IPS-NIHi7 (cell line): ENCODE data around the gene PORCN.
"Not testable (repeated sequence)": the region's sequence is repeated elsewhere in the genome, so short reads cannot be mapped to it uniquely, and the experiment has no call there.

ENCODE experiments used
- DNase-seq: peaks from one replicate; pipeline ENCODE4 v3.0.0; 2012; ENCODE audit warnings: mixed read lengths; ENCODE audit errors: extremely low spot score

PORCN gene

DNA sequence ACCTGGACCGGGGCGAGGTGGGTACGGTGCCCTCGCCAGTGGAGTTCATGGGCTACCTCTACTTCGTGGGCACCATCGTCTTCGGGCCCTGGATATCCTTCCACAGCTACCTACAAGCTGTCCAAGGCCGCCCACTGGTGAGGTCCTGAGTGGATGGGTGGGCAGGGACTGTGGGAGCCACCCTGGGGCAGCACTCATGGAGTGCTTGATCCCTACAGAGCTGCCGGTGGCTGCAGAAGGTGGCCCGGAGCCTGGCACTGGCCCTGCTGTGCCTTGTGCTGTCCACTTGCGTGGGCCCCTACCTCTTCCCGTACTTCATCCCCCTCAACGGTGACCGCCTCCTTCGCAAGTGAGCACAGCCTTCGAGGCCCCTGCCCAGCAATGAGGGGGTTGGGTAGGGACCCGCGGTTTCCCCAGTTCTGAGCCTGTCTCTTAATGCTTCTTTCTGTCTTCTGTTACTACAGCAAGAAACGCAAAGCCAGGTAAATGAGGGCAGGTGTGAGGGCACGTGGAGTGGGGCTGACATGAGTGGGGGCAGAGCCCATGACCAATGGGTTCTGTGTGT, 3.7 kb downstream of the PORCN start:
- DNase-seq = no peak

DNA sequence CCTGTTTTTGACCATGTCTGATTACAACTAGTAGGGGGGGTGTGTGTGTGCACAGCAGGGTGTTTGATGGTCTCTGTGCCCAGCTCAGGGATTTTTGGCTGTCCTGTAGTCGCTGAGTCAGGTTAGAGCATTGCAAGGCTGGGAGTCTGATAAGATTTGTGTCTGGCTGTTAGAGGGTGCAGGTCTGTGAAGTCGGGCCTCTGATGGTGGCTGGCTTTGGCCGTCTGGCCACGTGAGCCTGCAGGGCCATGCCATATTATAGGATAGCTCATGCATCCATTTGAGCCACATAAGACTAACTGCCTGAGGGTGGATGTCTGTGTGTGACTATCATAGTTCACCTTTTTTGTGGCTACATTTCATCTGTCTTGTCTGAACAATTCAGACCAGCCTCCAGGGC, 4.9 kb downstream of the PORCN start:
- no peak for DNase-seq

DNA sequence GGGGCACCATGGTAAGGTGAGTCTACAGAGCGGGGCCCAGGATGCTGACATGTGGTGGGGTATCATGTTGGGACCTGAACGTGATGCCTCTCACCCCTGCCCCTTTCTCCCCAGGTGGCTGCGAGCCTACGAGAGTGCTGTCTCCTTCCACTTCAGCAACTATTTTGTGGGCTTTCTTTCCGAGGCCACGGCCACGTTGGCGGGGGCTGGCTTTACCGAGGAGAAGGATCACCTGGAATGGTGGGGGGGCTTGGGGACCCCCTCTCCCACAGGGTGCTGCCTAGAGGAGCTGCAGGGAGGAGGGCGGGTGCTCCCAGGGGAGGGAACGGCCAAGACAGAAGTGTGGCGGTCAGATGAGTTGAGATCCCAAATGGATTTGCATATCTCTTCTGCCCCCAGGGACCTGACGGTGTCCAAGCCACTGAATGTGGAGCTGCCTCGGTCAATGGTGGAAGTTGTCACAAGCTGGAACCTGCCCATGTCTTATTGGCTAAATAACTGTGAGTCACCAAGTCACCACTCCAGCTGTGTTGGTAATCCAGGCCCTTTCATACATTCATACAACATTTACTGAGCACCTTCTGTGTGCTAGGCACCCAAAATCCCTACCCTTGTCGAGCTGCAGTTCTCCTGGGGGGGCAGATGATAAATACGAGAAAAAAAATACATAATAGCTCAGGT, 5.5 kb downstream of the PORCN start:
- no peak for DNase-seq

DNA sequence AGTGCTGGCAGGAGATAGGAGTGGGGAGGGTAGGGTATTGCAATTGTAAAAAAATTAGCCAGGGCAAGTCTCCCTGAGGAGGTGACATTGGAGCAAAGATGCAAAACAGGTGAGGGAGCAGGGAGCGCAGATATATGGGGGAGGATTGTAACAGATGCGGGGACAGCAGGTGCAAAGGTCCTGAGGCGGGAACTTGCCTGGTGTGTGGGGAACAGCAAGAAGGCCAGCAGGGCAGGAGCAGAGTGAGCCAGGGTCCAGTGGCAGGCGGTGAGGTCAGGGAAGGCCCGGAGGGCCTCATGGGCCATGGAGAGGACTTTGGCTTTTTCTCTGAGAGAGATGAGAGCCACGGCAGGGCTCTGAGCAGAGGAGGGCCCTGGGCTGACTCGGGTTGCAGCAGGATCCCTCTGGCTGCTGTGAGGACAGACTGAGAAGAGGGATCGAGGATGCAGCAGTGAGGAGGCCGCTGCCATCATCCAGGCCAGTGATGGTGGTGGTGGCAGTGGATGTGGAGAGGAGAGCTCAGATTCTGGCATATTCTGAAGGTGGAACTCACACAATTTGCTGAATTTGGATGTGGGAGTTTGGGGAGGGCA, 6.2 kb downstream of the PORCN start:
- no peak for DNase-seq

DNA sequence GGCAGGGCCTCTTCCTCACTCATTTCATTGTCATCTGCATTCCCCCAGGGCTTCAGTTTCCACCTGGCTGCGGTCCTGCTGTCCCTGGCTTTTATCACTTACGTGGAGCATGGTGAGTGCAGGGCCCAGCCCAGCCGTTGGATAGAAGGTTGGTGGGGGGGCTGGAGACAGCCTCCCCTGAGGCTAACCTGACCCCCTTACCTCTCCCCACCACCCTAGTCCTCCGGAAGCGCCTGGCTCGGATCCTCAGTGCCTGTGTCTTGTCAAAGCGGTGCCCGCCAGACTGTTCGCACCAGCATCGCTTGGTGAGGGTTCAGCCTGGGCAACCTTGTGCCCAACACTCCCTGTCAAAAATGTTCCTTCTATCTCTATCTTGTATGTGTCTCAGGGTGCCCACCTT, 7.0 kb downstream of the PORCN start:
- DNase-seq = no peak

DNA sequence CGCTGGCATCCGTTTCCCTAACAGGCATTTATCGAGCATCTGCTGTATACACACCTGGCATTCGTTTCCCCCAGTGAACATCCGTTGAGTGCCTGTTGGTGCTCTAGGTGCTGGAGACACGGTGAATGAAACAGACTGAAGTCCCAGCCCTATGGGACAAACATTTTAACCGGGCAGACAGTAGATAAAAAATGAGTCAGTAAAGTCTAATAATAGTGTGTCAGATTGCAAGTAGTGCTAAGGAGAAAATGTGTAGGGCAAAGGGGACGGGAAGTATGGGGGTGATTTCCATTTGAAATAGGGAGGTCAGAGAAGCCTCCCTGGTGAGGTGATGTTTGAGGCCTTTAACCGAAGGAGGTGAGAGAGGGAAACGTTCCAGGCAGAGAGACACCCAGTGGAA, 7.5 kb downstream of the PORCN start:
- DNase-seq = no peak

DNA sequence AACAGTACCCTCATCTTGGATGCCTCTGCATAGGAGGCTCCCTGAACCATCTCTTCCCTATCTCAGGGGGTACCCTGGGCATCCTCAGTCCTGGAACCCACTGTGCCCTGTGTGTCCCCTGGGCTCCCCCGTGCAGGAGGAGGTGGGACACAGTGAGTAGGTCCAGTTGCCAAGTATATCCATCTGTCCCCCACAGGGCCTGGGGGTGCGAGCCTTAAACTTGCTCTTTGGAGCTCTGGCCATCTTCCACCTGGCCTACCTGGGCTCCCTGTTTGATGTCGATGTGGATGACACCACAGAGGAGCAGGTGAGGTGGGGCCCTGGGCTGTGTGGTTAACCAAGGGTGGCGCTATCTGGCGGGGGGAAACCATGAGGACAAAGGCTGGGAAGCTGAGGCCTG, 8.2 kb downstream of the PORCN start:
- DNase-seq = no peak

DNA sequence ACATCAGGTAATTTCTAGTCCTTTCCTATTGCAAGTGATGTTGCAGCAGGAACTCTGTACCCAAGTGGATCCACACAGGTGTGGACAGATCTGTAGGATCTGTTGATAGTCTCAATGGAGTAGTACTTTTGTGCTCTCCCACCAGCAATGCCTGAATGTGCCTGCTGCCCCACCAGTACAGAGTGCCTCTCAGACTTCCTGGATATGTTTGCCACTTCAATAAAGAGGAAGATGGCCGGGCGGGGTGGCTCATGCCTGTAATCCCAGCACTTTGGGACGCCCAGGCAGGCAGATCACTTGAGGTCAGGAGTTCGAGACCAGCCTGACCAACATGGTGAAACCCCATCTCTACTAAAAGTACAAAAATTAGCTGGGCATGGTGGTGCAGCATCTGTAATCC, 10.7 kb downstream of the PORCN start:
- not testable (repeated sequence) for DNase-seq

DNA sequence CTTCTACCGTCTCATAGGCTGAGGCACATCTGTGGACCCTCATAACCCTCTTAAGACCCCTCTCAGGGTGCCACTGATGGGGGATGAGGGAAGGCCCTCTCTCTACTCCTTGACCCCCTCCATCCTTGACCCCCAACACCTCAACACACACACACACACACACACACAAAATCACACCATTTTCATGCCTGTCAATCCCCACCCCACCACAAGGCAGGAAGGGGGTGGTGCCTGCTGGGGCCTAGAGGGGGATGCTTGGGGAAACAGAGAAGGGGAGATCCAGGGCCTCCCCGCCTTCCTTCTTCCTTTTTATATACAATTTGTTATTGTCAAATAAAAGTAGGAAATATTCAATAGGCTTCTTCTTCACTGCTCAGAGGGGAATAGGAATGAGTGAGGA, 11.7 kb downstream of the PORCN start:
- no peak for DNase-seq

DNA sequence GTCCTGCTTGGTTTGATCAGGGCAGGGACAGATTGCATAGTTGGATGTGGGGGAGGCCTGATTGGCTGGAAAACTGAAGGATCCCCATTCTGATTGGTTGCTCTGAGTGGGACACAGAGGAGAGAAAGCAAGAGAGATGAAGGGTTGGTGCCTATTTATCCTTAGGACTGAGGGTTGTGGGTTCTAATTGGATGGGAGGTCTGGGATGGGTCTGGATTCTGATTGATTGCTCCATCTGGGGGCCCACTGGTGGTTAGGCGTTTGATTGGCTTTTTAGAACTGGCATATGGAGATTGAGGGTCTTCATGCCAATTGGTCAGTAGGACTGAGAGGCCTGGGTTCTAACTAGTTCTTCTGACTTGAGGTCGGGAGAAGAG, 12.2 kb downstream of the PORCN start:
- no peak for DNase-seq

DNA sequence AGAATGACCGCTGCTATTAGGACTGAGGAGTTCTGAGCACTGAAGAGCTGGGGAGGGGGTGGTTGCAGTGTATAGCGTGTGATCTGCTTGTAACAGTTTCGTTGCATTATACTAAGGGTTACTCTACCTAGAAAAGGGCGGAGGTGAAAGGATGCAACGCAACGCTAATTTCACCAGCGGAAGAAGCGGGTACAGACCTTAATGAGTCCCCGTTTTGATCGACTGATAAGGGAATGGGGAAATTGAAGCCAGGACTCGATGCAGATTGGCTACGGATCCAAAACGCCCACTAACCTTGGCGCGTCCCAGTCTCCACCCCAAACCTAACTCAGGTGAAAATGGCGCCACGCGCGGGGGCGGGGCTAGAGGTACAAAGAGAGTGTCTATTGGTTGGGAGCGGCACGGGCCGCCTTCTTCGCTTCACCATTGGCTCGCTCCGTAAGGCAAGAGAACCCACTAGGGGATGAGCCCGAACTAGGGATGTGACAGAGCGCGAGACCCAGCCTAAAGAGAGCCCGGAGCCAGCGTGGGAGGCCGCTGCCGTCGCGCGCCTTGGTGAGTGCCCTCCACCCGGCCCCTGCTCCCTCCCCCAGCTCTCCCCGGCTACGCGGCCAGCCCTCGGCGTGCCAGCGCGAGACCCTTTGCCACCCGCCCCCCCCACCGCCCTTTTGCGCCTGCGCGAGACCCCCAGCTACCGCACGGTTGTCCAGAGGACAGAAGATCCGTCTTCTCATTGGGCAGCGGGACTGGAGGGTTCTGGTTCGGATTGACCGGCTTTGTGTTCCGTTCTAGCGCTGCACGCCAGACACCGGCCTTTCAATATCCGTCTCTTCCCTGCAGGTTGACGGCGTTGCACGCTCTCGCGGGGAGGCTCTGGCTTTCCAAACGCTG, 12.8 kb downstream of the PORCN start, which contains the start of gene EBP:
Gene EBP (plus strand): TSS at position 456 of the 891 bp plus-strand sequence. CDS start 1,964 bp downstream, outside the sequence.
- peak; percentile 87 for DNase-seq

DNA sequence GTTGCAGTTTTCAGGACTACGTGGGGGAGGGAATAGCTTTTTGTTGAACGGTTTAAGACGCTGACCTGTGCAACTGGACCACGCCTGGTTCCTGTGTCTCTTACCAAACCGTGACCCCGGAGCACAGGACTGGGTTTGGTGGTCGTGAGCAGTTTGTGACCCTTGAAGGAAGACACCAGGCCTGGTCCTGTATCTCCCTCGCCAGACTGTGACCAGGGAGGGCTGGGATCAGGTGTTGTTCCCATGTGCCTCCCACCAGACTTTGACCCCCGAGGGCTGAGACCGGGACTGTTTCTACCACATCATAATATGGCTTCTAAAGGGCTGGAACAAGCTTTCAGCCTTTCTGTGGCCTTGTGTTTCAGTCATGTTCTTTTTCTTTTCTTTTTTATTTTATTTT, 13.5 kb downstream of the PORCN start:
- DNase-seq = no peak

DNA sequence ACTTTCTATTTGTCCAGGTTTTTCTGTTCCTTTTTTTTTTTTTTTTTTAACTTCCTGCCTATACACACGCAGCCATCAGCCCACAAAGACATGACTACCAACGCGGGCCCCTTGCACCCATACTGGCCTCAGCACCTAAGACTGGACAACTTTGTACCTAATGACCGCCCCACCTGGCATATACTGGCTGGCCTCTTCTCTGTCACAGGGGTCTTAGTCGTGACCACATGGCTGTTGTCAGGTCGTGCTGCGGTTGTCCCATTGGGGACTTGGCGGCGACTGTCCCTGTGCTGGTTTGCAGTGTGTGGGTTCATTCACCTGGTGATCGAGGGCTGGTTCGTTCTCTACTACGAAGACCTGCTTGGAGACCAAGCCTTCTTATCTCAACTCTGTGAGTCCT, 14.9 kb downstream of the PORCN start:
- DNase-seq = no peak

DNA sequence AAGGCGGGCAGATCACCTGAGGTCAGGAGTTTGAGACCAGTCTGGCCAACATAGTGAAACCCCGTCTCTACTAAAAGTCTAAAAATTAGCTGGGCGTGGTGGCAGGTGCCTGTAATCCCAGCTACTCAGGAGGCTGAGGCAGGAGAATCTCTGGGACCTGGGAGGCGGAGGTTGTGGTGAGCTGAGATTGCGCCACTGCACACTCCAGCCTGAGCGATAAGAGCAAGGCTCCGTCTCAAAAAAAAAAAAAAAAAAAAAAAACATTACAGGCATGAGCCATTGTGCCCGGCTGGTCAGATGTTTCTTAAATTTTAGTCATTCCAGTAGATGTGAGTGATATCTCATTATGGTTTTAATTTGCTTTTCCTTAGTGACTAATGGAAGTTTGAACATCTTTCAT, 17.1 kb downstream of the PORCN start:
- not testable (repeated sequence) for DNase-seq

DNA sequence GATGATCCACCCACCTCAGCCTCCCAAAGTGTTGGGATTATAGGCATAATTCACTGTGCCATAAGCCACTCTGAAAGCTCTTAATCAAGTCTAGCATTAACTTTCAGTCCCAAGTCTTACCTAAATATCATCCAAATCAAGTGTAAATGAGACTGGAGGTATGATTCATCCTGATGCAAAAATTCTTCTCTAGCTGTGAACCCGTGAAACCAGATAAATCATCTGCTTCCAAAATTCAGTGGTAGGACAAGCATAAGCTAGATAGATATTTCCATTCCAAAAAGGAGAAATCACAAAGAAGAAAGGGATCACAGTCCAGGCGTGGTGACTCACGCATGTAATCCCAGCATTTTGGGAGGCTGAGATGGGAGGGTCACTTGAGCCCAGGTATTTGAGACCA, 21.9 kb downstream of the PORCN start:
- no peak for DNase-seq

DNA sequence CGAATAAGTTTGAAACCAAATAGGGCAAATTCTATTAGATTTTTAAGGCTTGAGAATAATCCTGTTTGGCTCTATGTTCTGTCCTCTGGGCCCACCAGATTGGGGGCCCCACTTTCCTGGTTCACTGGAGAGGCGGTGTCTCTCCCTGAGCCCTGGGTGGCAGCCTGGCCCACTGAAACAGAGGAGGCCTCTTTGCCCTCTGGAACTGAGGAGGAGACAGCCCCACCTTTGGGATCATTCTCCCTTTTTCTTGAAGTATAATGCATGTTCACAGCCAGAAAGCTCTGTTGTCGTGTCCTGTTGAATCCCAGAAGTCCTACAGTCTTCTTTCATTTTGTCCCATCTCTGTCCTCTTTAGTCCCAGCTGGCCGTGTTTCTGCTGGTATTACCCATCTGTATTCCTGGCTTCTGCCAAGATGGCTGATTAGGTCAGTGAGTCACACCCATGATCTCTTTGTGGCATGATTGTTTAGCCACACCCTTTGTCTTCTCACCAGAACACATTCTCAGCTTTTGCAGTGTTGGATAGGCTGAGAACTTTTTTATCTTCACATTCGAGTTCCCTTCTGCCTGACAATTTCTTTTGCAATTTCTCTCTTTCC, 22.7 kb downstream of the PORCN start:
- DNase-seq = no peak

DNA sequence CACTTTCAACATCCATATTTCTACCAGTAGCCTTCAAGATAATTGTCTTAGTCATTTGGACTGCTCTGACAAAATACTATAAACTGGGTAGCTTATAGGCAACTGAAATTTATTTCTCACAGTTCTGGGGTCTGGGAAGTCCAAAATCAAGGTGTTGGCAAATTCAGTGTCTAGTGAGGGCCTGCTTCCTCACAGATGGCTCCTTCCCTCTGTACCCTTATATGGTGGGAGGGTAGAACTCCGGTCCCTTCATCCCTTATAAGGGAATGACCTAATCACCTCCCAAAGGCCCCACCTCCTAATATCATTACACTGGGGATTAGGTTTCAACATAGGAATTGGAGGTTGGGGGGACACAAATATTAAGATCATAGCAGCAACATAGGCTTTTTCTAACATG, 23.4 kb downstream of the PORCN start:
- DNase-seq = no peak

DNA sequence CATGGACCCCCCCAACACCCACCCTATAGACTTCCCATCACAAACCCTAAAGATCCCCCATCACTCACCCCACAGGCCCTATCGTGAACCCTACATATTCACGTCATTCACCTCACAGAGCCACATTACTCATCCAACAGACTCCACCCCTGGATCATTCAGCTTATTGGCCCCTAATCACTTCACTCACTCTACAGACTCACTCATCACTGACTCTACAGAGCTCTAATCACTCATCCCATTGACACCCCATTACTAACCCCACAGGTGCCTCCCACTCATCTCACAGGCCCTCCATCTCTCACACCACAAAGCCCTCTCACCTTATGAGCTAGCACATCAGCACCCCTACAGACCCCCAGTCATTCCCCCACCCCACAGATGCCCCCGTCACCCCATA, 24.4 kb downstream of the PORCN start:
- no peak for DNase-seq

DNA sequence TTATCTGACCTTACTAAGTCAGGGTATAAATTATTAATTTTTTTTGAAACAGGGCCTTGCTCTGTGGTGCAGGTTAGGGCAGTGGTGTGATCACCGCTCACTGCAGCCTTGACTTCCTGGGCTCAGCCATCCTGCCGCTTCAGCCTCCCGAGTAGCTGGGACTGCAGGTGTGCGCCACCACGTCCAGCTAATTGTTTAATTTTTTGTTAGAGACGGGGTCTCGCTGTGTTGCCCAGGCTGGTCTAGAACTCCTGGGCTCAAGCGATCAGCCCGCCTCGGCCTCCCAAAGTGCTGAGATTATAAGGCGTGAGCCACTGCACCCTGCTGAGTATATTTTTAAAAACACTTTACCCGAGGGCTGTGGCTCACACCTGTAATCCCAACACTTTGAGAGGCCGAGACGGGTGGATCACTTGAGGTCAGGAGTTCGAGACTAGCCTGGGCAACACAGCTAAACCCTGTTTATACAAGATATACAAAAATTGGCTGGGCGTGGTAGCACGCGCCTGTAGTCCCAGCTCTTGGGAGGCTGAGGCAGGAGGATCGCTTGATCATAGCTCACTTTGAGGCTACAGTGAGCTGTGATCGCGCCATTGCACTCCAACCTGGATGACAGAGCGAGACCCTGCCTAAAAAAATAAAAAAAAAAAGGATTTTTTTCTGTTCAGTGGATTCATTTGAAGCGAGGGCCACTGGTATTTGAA, 30.0 kb downstream of the PORCN start:
- DNase-seq = no peak

DNA sequence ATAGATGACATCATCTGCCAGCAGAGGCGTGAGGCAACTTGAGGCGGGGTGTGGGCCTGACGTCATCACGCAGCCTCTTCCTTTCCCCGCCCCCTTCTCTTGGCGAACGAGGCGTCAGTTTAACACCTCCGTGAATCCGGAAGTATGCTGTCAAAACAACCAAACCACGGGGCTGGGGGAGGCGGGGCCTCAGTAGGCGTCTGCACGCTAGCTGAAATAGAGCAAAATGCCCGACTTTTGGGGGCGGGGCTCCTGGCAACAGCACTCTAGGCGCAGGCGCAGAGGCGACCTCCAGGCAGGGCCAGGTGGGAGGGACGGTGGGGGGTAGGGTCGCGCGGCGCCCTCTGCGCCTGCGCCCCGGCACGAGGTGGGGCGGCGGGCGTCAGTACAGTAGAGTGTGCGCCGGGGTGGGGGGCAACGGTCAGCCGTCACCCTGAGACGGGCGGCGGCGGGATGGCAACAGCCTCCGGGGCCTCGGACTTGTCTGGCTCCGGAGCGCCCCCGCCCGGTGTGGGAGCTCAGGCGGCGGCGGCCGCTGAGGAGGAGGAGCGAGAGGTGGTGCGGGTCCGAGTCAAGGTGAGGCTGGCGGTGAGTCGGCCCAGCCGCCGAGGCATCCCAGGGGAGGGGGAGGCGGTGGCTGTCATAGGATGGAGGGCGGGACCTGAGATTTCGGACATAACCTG, 30.7 kb downstream of the PORCN start, which contains the start of gene TBC1D25:
Gene TBC1D25 (plus strand): TSS at position 370 of the 683 bp plus-strand sequence. CDS start 84 bp downstream, at position 454.
- peak; percentile 84 for DNase-seq

DNA sequence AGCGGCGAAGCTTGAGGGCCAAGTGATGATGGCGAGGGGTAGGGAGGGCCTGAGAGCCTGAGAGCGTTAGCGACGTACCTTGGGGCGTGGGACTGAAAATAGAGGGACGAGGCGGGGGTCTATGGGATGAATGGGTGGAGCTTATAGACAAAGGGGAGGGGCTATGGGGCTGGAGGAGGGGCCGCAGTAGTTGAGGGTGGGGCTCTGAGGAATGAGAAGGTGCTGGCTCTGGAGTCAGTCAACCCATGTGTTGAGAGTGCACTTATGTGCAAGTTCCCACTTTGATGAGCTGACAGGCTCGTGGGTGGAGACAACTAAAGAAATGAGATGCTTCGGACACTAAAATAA, 31.2 kb downstream of the PORCN start:
- peak; percentile 67 for DNase-seq
